HFFc6 (cell line): ENCODE measurements around the gene HDGFL3. TPM values are rescaled to one million over a fixed set of nuclear protein-coding genes. Genes with fewer than 3 reads are reported as not detected.
"Not testable (repeated sequence)": the region's sequence is repeated elsewhere in the genome, so short reads cannot be mapped to it uniquely, and the experiment has no call there.

Experiments used
- DNase-seq: peaks from one replicate; pipeline ENCODE4 v3.0.0-alpha.2; 2018
- H3K27ac Mint-ChIP-seq: 2 replicates; pipeline ENCODE4 v1.8.0; 2020; ENCODE audit warnings: mild to moderate bottlenecking, mixed read lengths
- H3K27me3 Mint-ChIP-seq: 2 replicates; pipeline ENCODE4 v1.8.0; 2021; ENCODE audit warnings: mild to moderate bottlenecking, moderate library complexity, mixed read lengths; ENCODE audit not compliant: insufficient read depth
- H3K36me3 Mint-ChIP-seq: 2 replicates; pipeline ENCODE4 v1.8.0; 2021; ENCODE audit warnings: low read depth, mixed read lengths
- H3K4me1 Mint-ChIP-seq: 2 replicates; pipeline ENCODE4 v1.8.0; 2020; ENCODE audit warnings: low read depth, mixed read lengths
- H3K4me3 Mint-ChIP-seq: 2 replicates; pipeline ENCODE4 v1.8.0; 2020; ENCODE audit warnings: mild to moderate bottlenecking, moderate library complexity, mixed read lengths
- H3K9me3 Mint-ChIP-seq: 2 replicates; pipeline ENCODE4 v1.8.0; 2020; ENCODE audit warnings: mild to moderate bottlenecking, mixed read lengths
- total RNA-seq, 6 experiments: library from RNA; stranded (reverse); fragmentation: NEBNext Ultra II Directional; extraction: Animal tissue kit (Norgen Biotek cat#: 25700); gene quantifications; 2 replicates in 1 of 6; 3 replicates in 5 of 6; pipeline ENCODE4 v1.2.3, GENCODE V29; 2021
- TF ChIP-seq, protein P1 (sequence below): fragments of 200-600 bp; sonication (generic); IDR thresholded peaks from 2 replicates; pipeline ENCODE4 v1.5.0; 2021; ENCODE audit warnings: antibody characterized with exemption, mild to moderate bottlenecking

HDGFL3 gene
- total RNA-seq, 6 experiments from 2014 or later: 40.3 to 64.6 (median 59.2) TPM

DNA sequence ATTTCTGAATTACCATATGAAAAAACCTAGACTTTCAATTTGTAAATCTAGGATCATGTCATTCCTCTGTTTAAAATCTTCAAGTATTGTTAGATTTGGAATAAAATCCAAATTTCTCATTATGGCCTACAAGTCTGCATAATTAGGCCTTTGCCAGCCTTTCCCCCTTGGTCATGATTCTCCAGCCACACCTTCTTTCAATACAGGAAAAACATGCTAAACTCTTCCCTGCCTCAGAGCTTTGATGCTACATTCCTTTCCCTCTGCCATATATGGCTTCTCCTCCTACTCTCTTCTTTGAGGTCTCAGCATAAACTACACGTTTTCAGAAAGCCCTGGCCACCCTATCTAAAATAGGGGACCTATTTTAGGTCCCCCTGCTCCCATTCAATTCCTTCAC is 51.7 kb downstream of the HDGFL3 start:
- no peak overlapping the region for H3K27ac Mint-ChIP-seq
- H3K36me3 Mint-ChIP-seq: peaks cover 15% of the 10 kb centered on the region
- H3K4me1 Mint-ChIP-seq: peaks cover 20% of the 10 kb centered on the region
- no peaks in the 10 kb centered on the region for H3K27me3 Mint-ChIP-seq
- H3K9me3 Mint-ChIP-seq: no peaks in the 10 kb centered on the region
- no peak overlapping the region for H3K4me3 Mint-ChIP-seq
- TF ChIP-seq, protein P1, sequence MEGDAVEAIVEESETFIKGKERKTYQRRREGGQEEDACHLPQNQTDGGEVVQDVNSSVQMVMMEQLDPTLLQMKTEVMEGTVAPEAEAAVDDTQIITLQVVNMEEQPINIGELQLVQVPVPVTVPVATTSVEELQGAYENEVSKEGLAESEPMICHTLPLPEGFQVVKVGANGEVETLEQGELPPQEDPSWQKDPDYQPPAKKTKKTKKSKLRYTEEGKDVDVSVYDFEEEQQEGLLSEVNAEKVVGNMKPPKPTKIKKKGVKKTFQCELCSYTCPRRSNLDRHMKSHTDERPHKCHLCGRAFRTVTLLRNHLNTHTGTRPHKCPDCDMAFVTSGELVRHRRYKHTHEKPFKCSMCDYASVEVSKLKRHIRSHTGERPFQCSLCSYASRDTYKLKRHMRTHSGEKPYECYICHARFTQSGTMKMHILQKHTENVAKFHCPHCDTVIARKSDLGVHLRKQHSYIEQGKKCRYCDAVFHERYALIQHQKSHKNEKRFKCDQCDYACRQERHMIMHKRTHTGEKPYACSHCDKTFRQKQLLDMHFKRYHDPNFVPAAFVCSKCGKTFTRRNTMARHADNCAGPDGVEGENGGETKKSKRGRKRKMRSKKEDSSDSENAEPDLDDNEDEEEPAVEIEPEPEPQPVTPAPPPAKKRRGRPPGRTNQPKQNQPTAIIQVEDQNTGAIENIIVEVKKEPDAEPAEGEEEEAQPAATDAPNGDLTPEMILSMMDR: no peak
- DNase-seq: no peak

GRCh38 chr15:83153288-83153687 is 54.3 kb downstream of the HDGFL3 start:
- H3K36me3 Mint-ChIP-seq: peaks cover 23% of the 10 kb centered on the region
- DNase-seq: no peak
- peaks cover 15% of the 10 kb centered on the region for H3K4me1 Mint-ChIP-seq
- no peak overlapping the region for H3K4me3 Mint-ChIP-seq
- TF ChIP-seq, protein P1: no peak
- H3K27ac Mint-ChIP-seq: no peak overlapping the region
- no peaks in the 10 kb centered on the region for H3K27me3 Mint-ChIP-seq
- no peaks in the 10 kb centered on the region for H3K9me3 Mint-ChIP-seq

DNA sequence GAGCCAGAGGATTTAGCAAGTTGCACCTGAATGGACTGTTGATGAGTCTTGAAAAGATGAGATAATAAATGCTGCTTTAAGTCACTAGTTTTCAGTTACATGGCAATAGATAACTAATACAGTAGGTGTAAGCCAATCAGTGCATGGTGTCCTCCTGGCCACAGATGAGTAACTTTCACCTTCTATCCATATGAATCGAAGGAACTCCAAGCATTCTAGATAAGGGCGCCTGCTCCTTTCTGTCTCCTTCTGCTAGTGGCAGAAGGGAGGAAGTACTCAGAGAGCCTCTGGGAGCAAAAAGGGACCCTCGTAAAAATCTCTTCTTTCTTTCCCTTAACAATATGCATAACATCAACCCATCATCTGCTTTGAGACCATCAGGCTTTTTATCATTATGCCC is 62.9 kb downstream of the HDGFL3 start:
- no peaks in the 10 kb centered on the region for H3K9me3 Mint-ChIP-seq
- TF ChIP-seq, protein P1: no peak
- no peak overlapping the region for H3K27ac Mint-ChIP-seq
- H3K36me3 Mint-ChIP-seq: peaks cover 44% of the 10 kb centered on the region
- no peaks in the 10 kb centered on the region for H3K4me1 Mint-ChIP-seq
- no peaks in the 10 kb centered on the region for H3K27me3 Mint-ChIP-seq
- DNase-seq: no peak
- H3K4me3 Mint-ChIP-seq: no peak overlapping the region

GRCh38 chr15:83142151-83142550 is 65.5 kb downstream of the HDGFL3 start:
- peaks cover 33% of the 10 kb centered on the region for H3K36me3 Mint-ChIP-seq
- H3K27ac Mint-ChIP-seq, DNase-seq, H3K4me3 Mint-ChIP-seq, H3K9me3 Mint-ChIP-seq, H3K4me1 Mint-ChIP-seq, H3K27me3 Mint-ChIP-seq: not testable (repeated sequence)

- Mint-ChIP-seq H3K27me3 (no peaks in the 10 kb centered on the region), H3K4me3 (no peak overlapping the region), H3K27ac (no peak overlapping the region), H3K4me1 (no peaks in the 10 kb centered on the region), H3K9me3 (no peaks in the 10 kb centered on the region), H3K36me3 (no peaks in the 10 kb centered on the region)
- DNase-seq: no peak
- TF ChIP-seq, protein P1: no peak
These were observed 74.6 kb downstream of the HDGFL3 start for GRCh38 chr15:83132861-83133523.

DNA sequence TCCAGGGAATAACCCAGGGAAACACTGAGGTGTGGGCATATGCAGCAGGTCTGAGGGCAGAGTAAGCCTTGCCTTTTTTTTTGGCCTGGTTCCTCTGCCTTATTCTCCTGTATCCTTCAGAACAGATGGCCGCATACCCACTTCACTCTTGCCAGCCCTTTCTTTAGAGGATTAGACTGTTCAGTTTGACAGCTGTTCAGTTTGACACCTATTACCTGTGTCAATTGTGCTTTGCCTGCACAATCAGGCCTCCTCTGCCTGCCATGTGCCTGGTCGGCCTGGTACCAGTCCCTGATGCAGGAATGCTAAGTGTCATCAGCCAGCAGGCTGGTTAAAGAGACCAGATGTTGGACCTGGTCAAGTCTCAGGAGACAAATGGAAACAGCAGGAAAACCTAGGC is 77.8 kb downstream of the HDGFL3 start:
- Mint-ChIP-seq H3K27me3 (no peaks in the 10 kb centered on the region), H3K27ac (no peak overlapping the region), H3K36me3 (no peaks in the 10 kb centered on the region), H3K4me1 (no peaks in the 10 kb centered on the region), H3K4me3 (no peak overlapping the region), H3K9me3 (no peaks in the 10 kb centered on the region)
- TF ChIP-seq, protein P1: no peak
- DNase-seq: no peak
